Activated CD8-positive, alpha-beta memory T cell treated with anti-CD3 and anti-CD28 coated beads for 36 hours (primary cell): ENCODE results near the gene WNT9A. TPM values are rescaled to one million over a fixed set of nuclear protein-coding genes. Genes with fewer than 3 reads are reported as not detected.

Experiments
- CTCF ChIA-PET: fragments of 350-600 bp; sonication (Branson Sonifier 250); formaldehyde crosslinking; loops from one replicate; lab custom pipeline; 2021; ENCODE audit warnings: antibody characterized with exemption; lab: Charles Lee
- POLR2A ChIA-PET: fragments of 350-600 bp; sonication (Branson Sonifier 250); formaldehyde crosslinking; loops from one replicate; lab custom pipeline; 2021; ENCODE audit warnings: antibody characterized with exemption; lab: Charles Lee
- total RNA-seq, 2 experiments: library from RNA; stranded (reverse); gene quantifications; one replicate each; pipeline ENCODE4 v1.2.3, GENCODE V29; 2021

The WNT9A gene
- total RNA-seq, 2 experiments from 2014 or later, result not detected

- ChIA-PET CTCF (interaction anchor here (1.6 kb wide), 1 partner anchor 196 kb away, joined by 4 read pairs; no protein-coding TSS in a partner anchor), POLR2A (interaction anchor here (0.5 kb wide), 1 partner anchor 150 kb away, joined by 3 read pairs; no protein-coding TSS in a partner anchor)
Measured at GRCh38 chr1:227958617-227959324, 11.0 kb upstream of the WNT9A start.

- ChIA-PET CTCF (no interaction called here), POLR2A (no interaction called here)
Measured at GRCh38 chr1:227955808-227956207, 8.1 kb upstream of the WNT9A start.

- ChIA-PET CTCF (interaction anchor here (0.9 to 2.7 kb wide), 6 partner anchors 175 to 473 kb away, joined by 3 to 29 read pairs (median 4); no protein-coding TSS in a partner anchor), POLR2A (no interaction called here)
Measured at GRCh38 chr1:227954163-227954850, 6.6 kb upstream of the WNT9A start.

- ChIA-PET POLR2A (interaction anchor here (0.6 kb wide), 1 partner anchor 193 kb away, joined by 3 read pairs; no protein-coding TSS in a partner anchor), CTCF (interaction anchor here (0.6 to 2.7 kb wide), 8 partner anchors 11 to 476 kb away, joined by 3 to 29 read pairs (median 4); no protein-coding TSS in a partner anchor)
Measured at GRCh38 chr1:227953022-227953412, 5.3 kb upstream of the WNT9A start.

- POLR2A ChIA-PET, result no interaction called here
Measured at GRCh38 chr1:227952374-227953021, 4.8 kb upstream of the WNT9A start.

GRCh38 chr1:227951624-227952373, 4.1 kb upstream of the WNT9A start:
- ChIA-PET CTCF (interaction anchor here (1.6 to 2.6 kb wide), 2 partner anchors 186 to 190 kb away, joined by 5 to 12 read pairs; no protein-coding TSS in a partner anchor), POLR2A (no interaction called here)

More at GRCh38 chr1:227952374-227953021, 4.8 kb upstream of the WNT9A start:
- CTCF ChIA-PET, result interaction anchor here (1.6 to 2.6 kb wide), 2 partner anchors 187 to 191 kb away, joined by 5 to 12 read pairs; no protein-coding TSS in a partner anchor

GRCh38 chr1:227950735-227951346, 3.1 kb upstream of the WNT9A start:
- CTCF ChIA-PET, result interaction anchor here (1.4 kb wide), 1 partner anchor 188 kb away, joined by 4 read pairs; no protein-coding TSS in a partner anchor

GRCh38 chr1:227949954-227950734, 2.4 kb upstream of the WNT9A start:
- ChIA-PET CTCF (interaction anchor here (1.4 kb wide), 1 partner anchor 187 kb away, joined by 4 read pairs; no protein-coding TSS in a partner anchor), POLR2A (no interaction called here)

More at GRCh38 chr1:227950735-227951346, 3.1 kb upstream of the WNT9A start:
- POLR2A ChIA-PET, result no interaction called here

- ChIA-PET CTCF (no interaction called here), POLR2A (no interaction called here)
Measured at GRCh38 chr1:227949341-227949921, 1.7 kb upstream of the WNT9A start.

GRCh38 chr1:227948493-227949260, 945 bp upstream of the WNT9A start:
- POLR2A ChIA-PET, result interaction anchor here (0.5 kb wide), 1 partner anchor 476 kb away, joined by 6 read pairs; no protein-coding TSS in a partner anchor

GRCh38 chr1:227947386-227947675, 401 bp downstream of the WNT9A start:
- ChIA-PET CTCF (interaction anchor here (1.0 to 2.1 kb wide), 3 partner anchors 13 to 185 kb away, joined by 3 to 5 read pairs (median 4); no protein-coding TSS in a partner anchor), POLR2A (no interaction called here)

More at GRCh38 chr1:227948493-227949260, 945 bp upstream of the WNT9A start:
- CTCF ChIA-PET, result interaction anchor here (0.9 to 2.1 kb wide), 2 partner anchors 12 to 186 kb away, joined by 3 to 5 read pairs; no protein-coding TSS in a partner anchor

GRCh38 chr1:227946624-227947385, 927 bp downstream of the WNT9A start:
- POLR2A ChIA-PET, result no interaction called here
- CTCF ChIA-PET, result interaction anchor here (1.1 to 2.1 kb wide), 2 partner anchors 12 to 184 kb away, joined by 4 to 5 read pairs; no protein-coding TSS in a partner anchor

- POLR2A ChIA-PET, result no interaction called here
- CTCF ChIA-PET, result interaction anchor here (0.6 kb wide), 1 partner anchor 184 kb away, joined by 3 read pairs; no protein-coding TSS in a partner anchor
Measured at GRCh38 chr1:227945891-227946623, 1.7 kb downstream of the WNT9A start.

- ChIA-PET POLR2A (no interaction called here), CTCF (no interaction called here)
Measured at GRCh38 chr1:227944931-227945890, 2.5 kb downstream of the WNT9A start.
